HG03520 (cell line): Measurements from ENCODE around the gene LGR6.
"Not testable (repeated sequence)": the region's sequence is repeated elsewhere in the genome, so short reads cannot be mapped to it uniquely, and the experiment has no call there.

Experiments used
- ATAC-seq: cut with Tn5 transposase; IDR thresholded peaks from one replicate; pipeline ENCODE4 v1.9.1; 2021; ENCODE audit warnings: mild to moderate bottlenecking, moderate library complexity; ENCODE audit not compliant: unreplicated experiment

LGR6 gene

GRCh38 chr1:202172015-202172355 lies 21.6 kb upstream of the LGR6 start:
- no peak for ATAC-seq

- no peak for ATAC-seq
Observed at GRCh38 chr1:202173993-202174392, 19.6 kb upstream of the LGR6 start.

DNA sequence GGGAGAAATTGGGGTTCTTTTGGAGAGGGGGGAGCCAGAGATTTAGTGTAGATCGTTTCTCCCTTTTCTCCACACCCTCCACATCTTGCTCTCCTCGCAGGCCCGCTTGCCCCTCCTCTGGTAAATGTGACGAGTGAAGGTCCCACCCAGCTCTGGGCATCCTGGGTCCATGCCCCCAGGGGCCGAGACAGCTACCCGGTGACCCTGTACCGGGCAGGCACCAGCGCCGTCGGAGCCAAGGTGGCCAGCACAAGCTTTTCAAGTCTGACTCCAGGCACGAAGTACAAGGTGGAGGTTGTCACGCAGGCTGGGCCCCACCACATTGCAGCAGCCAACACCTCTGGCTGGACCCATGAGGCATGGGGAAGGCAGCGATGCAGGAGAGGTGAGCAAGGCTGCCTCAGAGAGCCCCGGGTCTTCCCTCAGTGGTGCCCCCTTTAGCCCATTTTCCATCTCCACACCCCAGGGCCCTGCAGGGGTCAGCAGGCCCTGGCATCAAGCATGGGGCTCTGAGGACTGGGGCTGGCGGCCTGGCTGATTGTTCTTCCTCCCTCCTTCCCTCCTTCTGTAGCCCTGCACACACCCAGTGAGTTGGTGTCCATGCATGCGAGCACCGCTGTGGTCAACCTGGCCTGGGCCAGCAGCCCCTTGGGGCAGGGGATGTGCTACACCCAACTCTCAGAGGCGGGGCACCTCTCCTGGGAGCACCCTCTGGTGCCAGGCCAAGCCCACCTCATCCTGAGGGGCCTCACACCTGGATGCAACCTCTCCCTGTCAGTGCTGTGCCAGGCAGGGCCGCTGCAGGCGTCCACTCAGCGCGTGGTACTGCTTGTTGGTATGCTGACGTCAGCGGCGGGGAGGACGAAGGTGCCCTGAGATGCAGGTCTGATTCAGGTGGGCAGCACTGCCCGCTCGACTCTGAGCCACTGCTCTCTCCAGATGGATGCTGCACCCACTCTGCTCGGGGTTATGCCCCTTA lies 16.4 kb upstream of the LGR6 start:
- no peak for ATAC-seq

GRCh38 chr1:202179828-202180750 lies 13.5 kb upstream of the LGR6 start:
- no peak for ATAC-seq

DNA sequence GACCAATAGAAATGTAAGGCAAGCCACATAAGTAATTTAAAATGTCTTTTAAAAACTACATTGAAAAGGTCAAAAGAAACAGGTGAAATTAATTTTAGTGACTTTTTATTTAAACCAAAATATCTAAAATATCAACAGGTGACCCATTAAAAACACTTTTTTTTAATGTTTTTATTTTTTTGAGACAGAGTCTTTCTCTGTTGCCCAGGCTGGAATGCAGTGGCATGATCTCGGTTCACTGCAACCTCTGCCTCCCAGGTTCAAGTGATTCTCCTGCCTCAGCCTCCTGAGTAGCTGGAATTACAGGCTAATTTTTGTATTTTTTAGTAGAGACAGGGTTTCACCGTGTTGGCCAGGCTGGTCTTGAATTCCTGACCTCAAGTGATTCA lies 12.9 kb upstream of the LGR6 start:
- ATAC-seq: not testable (repeated sequence)

DNA sequence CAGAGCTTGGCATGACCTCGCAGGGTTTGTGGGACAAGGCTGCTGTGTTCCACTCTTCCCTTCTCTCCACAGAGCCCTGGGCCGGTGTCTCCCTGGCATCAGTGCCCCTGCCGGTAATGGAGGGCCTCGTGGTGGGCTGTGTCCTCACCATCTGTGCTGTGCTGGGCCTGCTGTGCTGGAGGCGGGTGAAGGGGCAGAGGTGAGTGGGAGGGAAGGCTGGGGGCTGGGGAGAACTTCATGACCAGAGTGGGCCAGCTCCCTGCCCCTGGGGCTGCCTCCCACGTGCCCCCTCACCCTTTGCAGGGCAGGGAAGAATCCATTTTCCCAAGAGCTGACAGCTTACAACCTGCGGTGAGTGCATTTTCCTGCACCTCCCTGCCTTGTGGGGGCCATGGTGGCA lies 12.0 kb upstream of the LGR6 start:
- no peak for ATAC-seq

DNA sequence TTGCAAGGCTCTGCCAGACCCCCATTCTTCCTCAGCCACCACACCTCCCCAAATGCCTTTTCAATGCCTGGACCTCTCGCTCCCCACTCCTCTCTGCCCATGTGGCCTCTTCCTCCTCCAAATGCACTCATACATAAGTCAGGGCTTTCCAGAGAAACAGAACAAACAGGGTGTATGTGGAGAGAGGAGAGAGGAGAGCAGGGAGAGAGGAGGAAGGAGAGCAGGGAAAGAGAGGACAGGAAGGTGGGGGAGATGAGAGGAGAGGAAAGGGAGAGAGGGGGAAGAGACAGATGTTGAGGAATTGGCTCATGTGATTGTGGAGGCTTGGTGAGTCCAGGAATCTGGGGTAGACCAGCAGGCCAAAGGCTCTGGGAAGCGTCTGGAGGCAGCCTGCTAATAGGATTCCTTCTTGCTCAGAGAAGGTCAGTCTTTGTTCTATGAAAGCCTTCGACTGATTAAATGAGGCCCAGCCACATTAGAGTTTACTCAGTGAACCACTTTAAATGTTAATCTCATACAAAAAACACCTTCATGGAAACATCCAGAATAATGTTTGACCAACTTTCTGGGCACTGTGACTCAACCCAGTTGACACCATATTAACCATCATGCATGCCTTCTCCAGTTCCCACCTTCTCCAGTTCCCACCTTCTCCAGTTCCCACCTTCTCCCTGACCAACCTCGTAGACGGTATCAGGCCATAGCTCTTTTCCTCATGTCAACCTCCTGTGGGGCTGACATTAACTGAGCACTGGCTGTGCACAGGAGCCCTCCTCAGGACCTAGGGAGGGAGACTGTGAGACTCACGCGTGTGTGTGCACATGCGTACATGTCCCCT lies 11.3 kb upstream of the LGR6 start:
- ATAC-seq: no peak

DNA sequence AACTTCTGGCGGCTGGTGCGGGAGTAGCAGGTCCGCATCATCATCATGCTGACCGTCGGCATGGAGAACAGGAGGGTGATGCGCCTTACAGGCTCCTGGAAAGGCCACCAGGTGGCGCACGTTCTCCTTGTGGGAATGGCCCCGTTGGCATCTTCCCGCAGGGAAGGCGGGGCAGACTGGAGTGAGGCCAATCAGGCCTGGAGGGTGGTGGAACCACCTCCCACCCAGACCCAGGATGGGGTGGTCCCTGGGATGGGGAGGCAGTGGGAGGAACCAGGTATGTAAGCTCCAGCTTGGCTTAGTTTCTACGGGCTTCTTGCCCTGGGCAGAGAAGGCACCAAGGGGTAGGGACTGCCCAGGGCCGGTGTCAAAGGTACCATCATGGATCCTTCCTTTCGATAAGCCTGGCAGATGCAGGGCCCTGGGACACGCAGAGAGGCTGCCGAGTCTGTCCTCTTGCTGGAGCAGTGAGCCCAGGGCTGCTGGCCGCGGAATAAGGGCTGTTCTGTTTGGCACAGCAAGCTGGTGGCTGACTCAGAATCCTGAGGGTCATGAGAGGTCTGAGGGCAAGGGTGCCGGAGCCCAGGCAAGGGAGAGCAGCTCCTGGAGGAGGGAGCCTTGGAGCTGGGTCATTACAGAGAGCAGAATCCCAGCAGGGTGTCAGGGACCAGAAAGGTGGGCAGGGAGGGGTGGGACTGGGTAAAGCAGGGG lies 8.7 kb upstream of the LGR6 start:
- no peak for ATAC-seq

- ATAC-seq: no peak
Observed at GRCh38 chr1:202186327-202186726, 7.3 kb upstream of the LGR6 start.

DNA sequence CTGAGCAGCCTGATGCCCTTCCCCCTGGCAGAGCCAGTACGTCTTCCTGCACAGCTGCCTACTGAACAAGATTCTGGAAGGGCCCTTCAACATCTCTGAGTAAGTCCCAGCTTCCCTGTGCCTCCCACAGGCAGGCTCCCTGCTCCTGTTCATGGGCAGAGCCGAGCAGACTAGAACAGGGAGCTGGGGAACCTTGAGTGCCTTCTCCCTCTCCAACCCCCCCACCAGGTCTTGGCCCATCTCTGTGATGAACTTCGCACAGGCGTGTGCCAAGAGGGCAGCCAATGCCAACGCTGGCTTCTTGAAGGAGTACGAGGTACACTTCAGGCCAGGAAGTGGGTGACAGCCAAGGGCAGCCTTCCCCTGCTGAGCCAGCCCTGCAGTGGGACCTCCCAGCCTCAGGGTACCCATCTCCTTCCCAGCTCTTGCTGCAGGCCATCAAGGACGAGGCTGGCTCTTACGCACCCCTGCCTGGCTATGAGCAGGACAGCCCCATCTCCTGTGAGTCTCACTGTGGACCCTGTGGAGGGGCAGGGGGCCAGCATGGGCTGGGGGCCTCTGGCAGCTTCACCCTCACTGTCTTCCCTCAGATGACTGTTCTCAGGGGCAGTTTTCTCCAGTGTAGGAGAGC lies 6.4 kb upstream of the LGR6 start:
- ATAC-seq: no peak

DNA sequence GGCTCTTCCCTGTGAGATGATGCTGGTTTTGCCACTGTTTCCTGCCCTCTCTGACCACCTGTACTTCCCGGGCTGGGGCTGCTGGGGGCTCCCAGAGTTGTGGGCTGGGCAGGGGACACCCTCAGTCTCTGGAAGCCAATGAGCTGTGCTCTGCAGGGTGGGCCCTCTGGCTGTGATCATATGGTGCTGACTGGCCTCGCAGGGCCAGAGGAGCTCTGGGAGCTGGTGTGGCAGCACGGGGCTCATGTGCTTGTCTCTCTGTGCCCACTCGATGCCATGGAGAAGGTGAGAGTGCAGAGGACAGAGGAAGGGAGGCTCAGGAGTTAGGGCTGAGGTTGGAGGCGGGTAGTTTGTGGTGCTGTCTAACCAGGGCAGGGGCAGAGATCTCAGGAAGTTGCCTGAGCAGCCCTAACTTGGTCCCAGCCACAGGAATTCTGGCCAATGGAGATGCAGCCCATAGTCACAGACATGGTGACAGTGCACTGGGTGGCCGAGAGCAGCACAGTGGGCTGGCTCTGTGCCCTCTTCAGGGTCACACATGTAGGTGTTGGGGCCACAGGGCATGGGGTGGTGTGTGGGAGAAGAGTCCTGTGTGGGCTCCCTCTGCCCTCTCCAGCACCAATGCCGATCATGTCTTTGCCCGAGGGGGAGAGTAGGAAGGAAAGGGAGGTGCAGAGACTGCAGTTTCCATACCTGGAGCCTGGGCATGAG lies 5.7 kb upstream of the LGR6 start:
- no peak for ATAC-seq

- no peak for ATAC-seq
Observed at GRCh38 chr1:202189001-202189790, 4.4 kb upstream of the LGR6 start.

GRCh38 chr1:202189918-202190715 lies 3.5 kb upstream of the LGR6 start:
- no peak for ATAC-seq

- ATAC-seq: not testable (repeated sequence)
Observed at GRCh38 chr1:202191391-202191790, 2.2 kb upstream of the LGR6 start.

DNA sequence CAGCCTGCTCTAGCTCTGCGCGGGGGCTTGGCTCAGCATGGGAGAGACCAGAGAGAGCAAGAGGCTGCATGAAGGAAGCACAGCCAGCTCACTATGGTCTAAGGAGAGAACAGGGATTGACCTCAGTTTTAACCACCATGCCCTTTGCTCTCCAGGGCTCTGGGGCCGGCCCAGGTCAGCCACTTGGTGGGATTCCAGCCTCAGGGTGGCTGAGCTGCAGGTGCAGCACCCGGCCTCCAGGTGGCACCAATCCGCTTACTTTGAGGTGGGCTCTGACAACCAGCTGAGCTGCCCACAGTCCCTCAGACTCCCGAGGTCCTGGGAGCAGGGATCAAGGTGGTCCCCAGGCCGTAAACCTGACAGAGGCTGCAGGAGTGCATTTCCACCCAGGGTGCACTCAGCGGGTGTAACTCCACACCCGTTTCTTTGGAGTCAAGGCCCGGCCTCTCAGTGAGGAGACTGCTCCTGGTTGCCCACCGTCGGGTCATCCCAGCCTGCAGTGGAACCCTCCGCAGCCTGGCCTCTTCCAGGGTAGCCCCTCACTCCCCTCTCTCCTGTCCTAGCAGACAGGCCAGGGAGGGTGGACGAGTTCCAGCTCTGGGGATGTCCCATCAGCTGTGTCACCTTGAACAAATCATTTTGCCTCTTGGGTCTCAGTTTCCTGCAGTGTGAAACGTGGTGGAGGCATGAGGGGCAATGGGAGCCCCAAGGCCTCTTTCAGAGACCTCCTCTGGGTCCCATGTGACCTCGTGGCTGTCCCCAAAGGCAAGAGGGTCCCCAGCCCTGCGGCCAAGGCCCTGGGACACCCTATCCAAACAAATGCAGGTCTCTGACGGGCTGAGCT lies 607 bp upstream of the LGR6 start:
- ATAC-seq: no peak

GRCh38 chr1:202194328-202194648 lies 689 bp downstream of the LGR6 start:
- ATAC-seq: no peak
